Mammary epithelial cell (primary cell): ENCODE data around the gene MRPS10.

Experiments used
- EZH2 ChIP-seq: IDR thresholded peaks from 2 replicates; pipeline ENCODE4 v1.6.1; 2012; ENCODE audit warnings: low read length, inconsistent platforms, borderline replicate concordance
- TF ChIP-seq, protein P1 (sequence below), 2 donors: IDR thresholded peaks in 1 of 2; conservative IDR thresholded peaks in 1 of 2; 2 replicates each; pipeline ENCODE4 v1.5.1; 2011 to 2012; ENCODE audit warnings: inconsistent platforms in 2 of 2, low read length in 2 of 2, mild to moderate bottlenecking in 2 of 2, control low read depth in 1 of 2, low read depth in 1 of 2; ENCODE audit not compliant: insufficient read depth in 1 of 2; ENCODE audit errors: extremely low read depth in 1 of 2

- TF ChIP-seq, protein P1, sequence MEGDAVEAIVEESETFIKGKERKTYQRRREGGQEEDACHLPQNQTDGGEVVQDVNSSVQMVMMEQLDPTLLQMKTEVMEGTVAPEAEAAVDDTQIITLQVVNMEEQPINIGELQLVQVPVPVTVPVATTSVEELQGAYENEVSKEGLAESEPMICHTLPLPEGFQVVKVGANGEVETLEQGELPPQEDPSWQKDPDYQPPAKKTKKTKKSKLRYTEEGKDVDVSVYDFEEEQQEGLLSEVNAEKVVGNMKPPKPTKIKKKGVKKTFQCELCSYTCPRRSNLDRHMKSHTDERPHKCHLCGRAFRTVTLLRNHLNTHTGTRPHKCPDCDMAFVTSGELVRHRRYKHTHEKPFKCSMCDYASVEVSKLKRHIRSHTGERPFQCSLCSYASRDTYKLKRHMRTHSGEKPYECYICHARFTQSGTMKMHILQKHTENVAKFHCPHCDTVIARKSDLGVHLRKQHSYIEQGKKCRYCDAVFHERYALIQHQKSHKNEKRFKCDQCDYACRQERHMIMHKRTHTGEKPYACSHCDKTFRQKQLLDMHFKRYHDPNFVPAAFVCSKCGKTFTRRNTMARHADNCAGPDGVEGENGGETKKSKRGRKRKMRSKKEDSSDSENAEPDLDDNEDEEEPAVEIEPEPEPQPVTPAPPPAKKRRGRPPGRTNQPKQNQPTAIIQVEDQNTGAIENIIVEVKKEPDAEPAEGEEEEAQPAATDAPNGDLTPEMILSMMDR (conservative IDR thresholded peaks at IDR 0.05 in 1 of 2, IDR thresholded peaks at IDR 0.05 in 1 of 2; ENCODE audit: extremely low read depth in 1 of 2, insufficient read depth in 1 of 2, low read depth in 1 of 2, low read length in 2 of 2): peak; percentile 24 to 39
- no peak for TF ChIP-seq EZH2
Measured at GRCh38 chr6:42175860-42176259, 41.8 kb downstream of the MRPS10 start.
